ENCODE measurements around the gene GOLGA6L10. TPM values are rescaled to one million over a fixed set of nuclear protein-coding genes. Genes with fewer than 3 reads are reported as not detected.
"Not testable (repeated sequence)": the region's sequence is repeated elsewhere in the genome, so short reads cannot be mapped to it uniquely, and the experiment has no call there.

The GOLGA6L10 gene
- total RNA-seq, 4 donors from 2014 or later: under 0.01 to 6.2 (median 1.5) TPM

DNA sequence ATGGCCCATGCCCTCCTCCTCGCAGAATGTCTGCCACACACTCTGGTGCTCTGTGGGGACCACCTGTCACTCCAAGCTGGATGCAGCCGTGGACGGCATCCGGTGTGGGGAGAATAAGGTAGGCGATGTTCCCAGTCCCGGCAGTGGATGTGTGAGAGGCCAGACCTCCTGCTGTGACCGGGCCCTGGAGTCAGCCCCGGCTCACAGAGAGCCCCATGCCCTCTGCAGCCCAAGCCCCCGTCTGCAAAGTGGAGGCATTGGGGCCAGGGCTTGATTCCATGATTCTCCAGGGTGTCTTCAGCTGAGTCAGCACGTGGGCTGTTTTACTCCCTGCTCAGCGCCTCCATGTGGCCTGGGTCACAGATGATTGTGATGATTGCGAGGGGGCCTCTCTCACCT lies 32.2 kb downstream of the GOLGA6L10 start:
- no peak for DNase-seq
- TF ChIP-seq, protein P1, sequence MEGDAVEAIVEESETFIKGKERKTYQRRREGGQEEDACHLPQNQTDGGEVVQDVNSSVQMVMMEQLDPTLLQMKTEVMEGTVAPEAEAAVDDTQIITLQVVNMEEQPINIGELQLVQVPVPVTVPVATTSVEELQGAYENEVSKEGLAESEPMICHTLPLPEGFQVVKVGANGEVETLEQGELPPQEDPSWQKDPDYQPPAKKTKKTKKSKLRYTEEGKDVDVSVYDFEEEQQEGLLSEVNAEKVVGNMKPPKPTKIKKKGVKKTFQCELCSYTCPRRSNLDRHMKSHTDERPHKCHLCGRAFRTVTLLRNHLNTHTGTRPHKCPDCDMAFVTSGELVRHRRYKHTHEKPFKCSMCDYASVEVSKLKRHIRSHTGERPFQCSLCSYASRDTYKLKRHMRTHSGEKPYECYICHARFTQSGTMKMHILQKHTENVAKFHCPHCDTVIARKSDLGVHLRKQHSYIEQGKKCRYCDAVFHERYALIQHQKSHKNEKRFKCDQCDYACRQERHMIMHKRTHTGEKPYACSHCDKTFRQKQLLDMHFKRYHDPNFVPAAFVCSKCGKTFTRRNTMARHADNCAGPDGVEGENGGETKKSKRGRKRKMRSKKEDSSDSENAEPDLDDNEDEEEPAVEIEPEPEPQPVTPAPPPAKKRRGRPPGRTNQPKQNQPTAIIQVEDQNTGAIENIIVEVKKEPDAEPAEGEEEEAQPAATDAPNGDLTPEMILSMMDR (IDR thresholded peaks at IDR 0.05): no peak
- no peak for TF ChIP-seq POLR2A (IDR thresholded peaks at IDR 0.05)

DNA sequence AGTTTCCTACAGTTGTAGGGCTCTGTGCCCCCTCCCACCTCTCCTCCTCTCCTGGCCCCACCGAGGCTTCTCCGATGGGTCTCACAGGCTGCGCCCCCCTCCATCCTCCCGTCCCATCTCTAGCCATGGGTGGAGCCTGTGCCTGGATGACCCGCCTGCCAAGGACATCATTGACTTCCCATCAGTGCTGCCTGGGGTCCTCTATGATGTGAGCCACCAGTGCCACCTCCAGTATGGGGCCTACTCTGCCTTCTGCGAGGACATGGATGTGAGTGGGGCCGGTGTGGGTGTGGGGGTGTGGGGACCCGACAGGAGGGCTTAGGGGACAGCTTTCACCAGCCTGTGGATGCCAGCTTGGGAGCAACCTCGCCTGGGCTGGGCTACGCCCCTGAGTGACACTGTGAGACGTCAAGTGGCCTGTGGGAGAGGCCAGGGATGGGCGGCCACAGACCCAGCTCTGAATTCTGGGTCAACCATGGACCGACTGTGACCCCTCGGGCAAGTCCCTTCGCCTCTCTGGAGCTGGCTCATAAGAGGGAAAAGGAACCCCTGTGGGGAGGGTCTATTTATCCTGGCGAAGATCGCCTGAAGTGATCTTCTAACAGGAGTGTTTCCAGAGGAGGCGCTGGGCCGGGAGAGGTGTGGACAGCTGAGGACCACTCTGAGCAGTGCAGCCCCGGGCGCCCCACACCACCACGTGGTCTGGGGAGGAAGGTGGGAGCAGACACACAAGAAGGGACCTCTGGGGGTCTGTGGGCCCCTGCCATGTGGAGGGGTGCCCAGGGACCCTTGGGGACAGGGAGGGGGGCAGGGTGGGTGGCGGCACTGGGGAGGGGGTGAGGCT lies 32.8 kb downstream of the GOLGA6L10 start:
- H3K27me3 ChIP-seq; H3K4me3 ChIP-seq; H3K4me1 ChIP-seq; H3K27ac ChIP-seq; H3K36me3 ChIP-seq; H3K9me3 ChIP-seq; intact Hi-C loops (cut with DNase I; ENCODE audit: low total_unique reads); DNase-seq: not testable (repeated sequence)

More for the DNA sequence above, 32.2 kb downstream of the GOLGA6L10 start:
- Histone ChIP-seq H3K9me3 (no peaks in the 10 kb centered on the region), H3K27me3 (no peaks in the 10 kb centered on the region), H3K36me3 (no peaks in the 10 kb centered on the region), H3K4me3 (no peak overlapping the region), H3K27ac (no peak overlapping the region), H3K4me1 (no peaks in the 10 kb centered on the region)
- intact Hi-C loops (cut with DNase I; ENCODE audit: low total_unique reads): no loop called here

- no peaks in the 10 kb centered on the region for H3K9me3 ChIP-seq
- no peaks in the 10 kb centered on the region for H3K36me3 ChIP-seq
- no peak for DNase-seq
- no peak overlapping the region for H3K4me3 ChIP-seq
- no peaks in the 10 kb centered on the region for H3K27me3 ChIP-seq
- no peaks in the 10 kb centered on the region for H3K4me1 ChIP-seq
- TF ChIP-seq, protein P1 (IDR thresholded peaks at IDR 0.05): no peak
- no peak for TF ChIP-seq POLR2A (IDR thresholded peaks at IDR 0.05)
- H3K27ac ChIP-seq: no peak overlapping the region
- intact Hi-C loops (cut with DNase I; ENCODE audit: low total_unique reads): no loop called here
Measured at GRCh38 chr15:82315519-82316246, 33.6 kb downstream of the GOLGA6L10 start.

- Histone ChIP-seq H3K9me3 (no peaks in the 10 kb centered on the region), H3K27me3 (no peaks in the 10 kb centered on the region), H3K4me3 (no peak overlapping the region), H3K27ac (no peak overlapping the region), H3K4me1 (no peaks in the 10 kb centered on the region), H3K36me3 (no peaks in the 10 kb centered on the region)
- no peak for TF ChIP-seq POLR2A (IDR thresholded peaks at IDR 0.05)
- TF ChIP-seq, protein P1 (IDR thresholded peaks at IDR 0.05): no peak
- no peak for DNase-seq
- intact Hi-C loops (cut with DNase I; ENCODE audit: low total_unique reads): no loop called here
Measured at GRCh38 chr15:82314769-82315518, 34.3 kb downstream of the GOLGA6L10 start.

DNA sequence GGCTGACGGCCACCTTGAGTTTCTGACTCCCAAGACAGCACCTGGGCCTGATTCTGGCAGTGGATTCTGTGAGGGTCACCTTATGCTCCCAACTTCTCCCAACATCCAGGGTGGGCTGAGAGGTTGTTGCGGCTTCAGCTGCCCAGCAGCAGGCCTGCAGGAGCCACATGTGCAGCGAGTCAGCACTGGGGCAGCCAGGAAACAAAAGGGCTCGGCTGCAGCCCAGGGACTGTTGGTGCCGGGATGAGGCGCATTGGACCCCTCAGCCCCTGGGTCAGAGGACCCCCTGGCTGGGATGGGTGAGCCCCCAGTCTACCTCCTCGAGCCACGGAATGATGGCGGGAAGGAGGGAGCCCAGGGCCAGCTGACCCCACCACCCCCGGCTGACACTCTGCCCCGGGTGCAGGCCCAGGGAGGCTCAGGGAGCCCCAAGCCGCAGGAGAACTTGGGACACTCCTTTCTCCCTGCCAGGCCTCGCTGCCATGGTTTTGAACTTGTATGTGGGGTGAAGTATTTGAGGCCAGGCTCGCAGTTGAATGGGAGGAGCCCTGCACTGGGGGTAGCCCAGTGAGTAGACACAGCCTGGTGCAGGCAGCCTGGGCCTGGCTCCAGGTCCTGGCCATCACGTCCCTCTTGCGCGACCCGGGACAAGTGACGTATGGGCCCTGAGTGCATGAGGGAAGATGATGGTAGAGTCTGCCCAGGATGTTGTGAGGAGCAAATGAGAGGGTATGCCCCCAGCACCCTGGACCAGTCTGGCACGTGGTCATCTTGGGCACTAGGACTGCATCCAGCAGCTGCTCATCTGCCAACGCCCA lies 35.1 kb downstream of the GOLGA6L10 start:
- H3K27ac ChIP-seq; H3K36me3 ChIP-seq; H3K9me3 ChIP-seq; H3K27me3 ChIP-seq; DNase-seq; H3K4me3 ChIP-seq; intact Hi-C loops (cut with DNase I; ENCODE audit: low total_unique reads); H3K4me1 ChIP-seq: not testable (repeated sequence)

Measured in uterus (tissue), 4 donors.